ENCODE results near the gene HNRNPR. TPM values are rescaled to one million over a fixed set of nuclear protein-coding genes. Genes with fewer than 3 reads are reported as not detected.
"Not testable (repeated sequence)": the region's sequence is repeated elsewhere in the genome, so short reads cannot be mapped to it uniquely, and the experiment has no call there.

HNRNPR gene
- polyA plus RNA-seq, 1 experiment: 79.3 TPM

DNA sequence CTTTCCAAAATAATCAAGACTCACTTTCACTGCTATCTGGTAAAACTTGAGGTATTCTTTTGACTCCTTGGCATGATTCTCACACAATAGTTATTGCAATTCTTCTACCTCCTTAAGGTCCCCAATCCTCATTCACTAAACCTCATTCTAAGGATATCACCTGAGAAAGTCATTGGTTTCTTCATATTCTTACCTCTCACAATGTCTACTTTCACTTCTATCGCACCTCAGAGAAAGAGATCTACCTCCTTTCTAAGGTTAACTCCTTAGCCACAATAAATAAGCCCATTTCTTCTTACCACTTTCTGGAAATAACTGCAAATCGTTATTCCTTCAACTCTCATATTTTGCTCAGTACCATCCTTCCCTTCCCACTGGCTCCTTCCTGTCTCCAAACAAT lies 18.7 kb downstream of the HNRNPR start:
- Histone ChIP-seq H3K4me3 (ENCODE audit: low read depth, low read length) (no peak overlapping the region), H3K27me3 (ENCODE audit: control insufficient read depth, insufficient read depth, low read length) (no peaks in the 10 kb centered on the region), H3K36me3 (ENCODE audit: control insufficient read depth, insufficient read depth, low read length) (peaks cover 6% of the 10 kb centered on the region)
- DNase-seq (ENCODE audit: low read depth): no peak
- CTCF ChIA-PET: no interaction called here
- TF ChIP-seq, protein P1, sequence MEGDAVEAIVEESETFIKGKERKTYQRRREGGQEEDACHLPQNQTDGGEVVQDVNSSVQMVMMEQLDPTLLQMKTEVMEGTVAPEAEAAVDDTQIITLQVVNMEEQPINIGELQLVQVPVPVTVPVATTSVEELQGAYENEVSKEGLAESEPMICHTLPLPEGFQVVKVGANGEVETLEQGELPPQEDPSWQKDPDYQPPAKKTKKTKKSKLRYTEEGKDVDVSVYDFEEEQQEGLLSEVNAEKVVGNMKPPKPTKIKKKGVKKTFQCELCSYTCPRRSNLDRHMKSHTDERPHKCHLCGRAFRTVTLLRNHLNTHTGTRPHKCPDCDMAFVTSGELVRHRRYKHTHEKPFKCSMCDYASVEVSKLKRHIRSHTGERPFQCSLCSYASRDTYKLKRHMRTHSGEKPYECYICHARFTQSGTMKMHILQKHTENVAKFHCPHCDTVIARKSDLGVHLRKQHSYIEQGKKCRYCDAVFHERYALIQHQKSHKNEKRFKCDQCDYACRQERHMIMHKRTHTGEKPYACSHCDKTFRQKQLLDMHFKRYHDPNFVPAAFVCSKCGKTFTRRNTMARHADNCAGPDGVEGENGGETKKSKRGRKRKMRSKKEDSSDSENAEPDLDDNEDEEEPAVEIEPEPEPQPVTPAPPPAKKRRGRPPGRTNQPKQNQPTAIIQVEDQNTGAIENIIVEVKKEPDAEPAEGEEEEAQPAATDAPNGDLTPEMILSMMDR (IDR thresholded peaks at IDR 0.05; ENCODE audit: insufficient read depth, low read depth, low read length): no peak
- POLR2A ChIA-PET: no interaction called here

DNA sequence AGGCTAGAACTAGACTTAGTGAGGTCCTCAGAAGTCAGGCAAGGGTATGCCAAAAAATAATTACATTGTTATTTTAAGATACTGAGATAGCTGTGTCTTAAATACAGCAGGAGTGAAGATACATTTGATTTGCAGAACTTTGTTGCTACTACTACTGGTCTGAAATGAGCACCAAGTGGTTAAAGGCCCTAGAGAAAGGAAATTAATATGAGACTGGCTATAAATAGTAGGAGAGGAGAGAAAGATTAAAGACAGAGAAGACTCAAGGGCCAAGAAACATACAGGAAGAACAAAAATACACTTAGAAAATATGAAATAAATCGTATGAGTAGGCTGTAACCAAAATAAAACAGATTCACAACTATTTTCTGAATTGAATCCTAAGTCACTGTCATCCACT lies 21.3 kb downstream of the HNRNPR start:
- CTCF ChIA-PET: interaction anchor here (0.6 kb wide), 1 partner anchor 135 kb away, joined by 3 read pairs; no protein-coding TSS in a partner anchor
- Histone ChIP-seq H3K36me3 (ENCODE audit: control insufficient read depth, insufficient read depth, low read length) (peaks cover 3% of the 10 kb centered on the region), H3K27me3 (ENCODE audit: control insufficient read depth, insufficient read depth, low read length) (no peaks in the 10 kb centered on the region), H3K4me3 (ENCODE audit: low read depth, low read length) (no peak overlapping the region)
- TF ChIP-seq, protein P1 (IDR thresholded peaks at IDR 0.05; ENCODE audit: insufficient read depth, low read depth, low read length): no peak
- POLR2A ChIA-PET: no interaction called here
- DNase-seq (ENCODE audit: low read depth): no peak

DNA sequence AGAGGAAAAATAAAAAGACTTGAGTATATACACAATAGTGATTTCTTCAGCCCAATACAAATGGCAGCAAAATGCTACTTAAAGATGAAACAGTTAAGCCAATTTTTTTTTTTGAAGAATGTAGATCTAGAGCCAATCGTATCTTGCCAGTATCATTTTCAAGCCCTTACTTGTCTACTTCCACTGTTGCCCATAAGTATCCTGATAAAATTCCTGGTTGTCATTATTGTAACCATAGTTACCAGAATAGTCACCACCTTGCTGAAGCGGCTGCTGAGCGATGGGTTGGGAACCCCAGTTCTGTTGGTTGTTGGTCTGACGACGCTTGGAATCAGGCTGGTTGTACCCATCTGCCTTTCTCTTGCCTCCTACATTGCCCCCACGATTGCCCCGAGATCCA lies 33.8 kb downstream of the HNRNPR start:
- H3K36me3 ChIP-seq (ENCODE audit: control insufficient read depth, insufficient read depth, low read length); POLR2A ChIA-PET; CTCF ChIA-PET; H3K27me3 ChIP-seq (ENCODE audit: control insufficient read depth, insufficient read depth, low read length); H3K4me3 ChIP-seq (ENCODE audit: low read depth, low read length); DNase-seq (ENCODE audit: low read depth): not testable (repeated sequence)

DNA sequence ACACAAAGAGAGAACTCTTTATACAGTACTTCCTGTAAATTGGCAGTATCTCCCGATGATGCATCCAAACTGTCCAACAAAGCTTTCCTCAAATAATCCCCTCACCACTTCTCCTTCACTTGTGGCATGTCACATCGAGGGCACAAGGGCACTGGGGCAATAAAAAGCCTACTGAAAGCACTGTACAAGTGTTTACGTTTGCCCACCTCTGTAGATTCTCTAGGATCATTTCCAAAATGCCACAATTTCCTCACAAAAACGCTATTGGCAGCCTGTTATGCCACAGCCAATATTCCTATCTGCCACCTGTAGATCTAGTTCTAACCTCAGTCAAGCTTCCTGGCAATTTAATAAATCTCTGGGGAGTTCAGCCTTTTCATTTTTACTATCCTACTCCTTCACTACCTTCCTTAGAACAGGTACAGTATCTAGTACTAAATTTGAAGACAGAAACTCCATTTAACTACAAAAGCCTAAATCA lies 39.9 kb downstream of the HNRNPR start:
- POLR2A ChIA-PET: no interaction called here
- TF ChIP-seq, protein P1 (IDR thresholded peaks at IDR 0.05; ENCODE audit: insufficient read depth, low read depth, low read length): no peak
- no peak for DNase-seq (ENCODE audit: low read depth)
- Histone ChIP-seq H3K36me3 (ENCODE audit: control insufficient read depth, insufficient read depth, low read length) (peaks cover 2% of the 10 kb centered on the region; the same call in 1 of the 2 replicates), H3K4me3 (ENCODE audit: low read depth, low read length) (no peak overlapping the region), H3K27me3 (ENCODE audit: control insufficient read depth, insufficient read depth, low read length) (no peaks in the 10 kb centered on the region)
- CTCF ChIA-PET: interaction anchor here (1.1 to 1.2 kb wide), 2 partner anchors 9 to 100 kb away, joined by 3 read pairs; no protein-coding TSS in a partner anchor

GRCh38 chr1:23303524-23303923 lies 40.6 kb downstream of the HNRNPR start:
- H3K4me3 ChIP-seq (ENCODE audit: low read depth, low read length): no peak overlapping the region
- TF ChIP-seq, protein P1 (IDR thresholded peaks at IDR 0.05; ENCODE audit: insufficient read depth, low read depth, low read length): no peak
- H3K27me3 ChIP-seq (ENCODE audit: control insufficient read depth, insufficient read depth, low read length): no peaks in the 10 kb centered on the region
- peaks cover 4% of the 10 kb centered on the region for H3K36me3 ChIP-seq (ENCODE audit: control insufficient read depth, insufficient read depth, low read length)
- POLR2A ChIA-PET: no interaction called here
- CTCF ChIA-PET: interaction anchor here (1.1 to 1.2 kb wide), 2 partner anchors 9 to 100 kb away, joined by 3 read pairs; no protein-coding TSS in a partner anchor
- DNase-seq (ENCODE audit: low read depth): no peak

DNA sequence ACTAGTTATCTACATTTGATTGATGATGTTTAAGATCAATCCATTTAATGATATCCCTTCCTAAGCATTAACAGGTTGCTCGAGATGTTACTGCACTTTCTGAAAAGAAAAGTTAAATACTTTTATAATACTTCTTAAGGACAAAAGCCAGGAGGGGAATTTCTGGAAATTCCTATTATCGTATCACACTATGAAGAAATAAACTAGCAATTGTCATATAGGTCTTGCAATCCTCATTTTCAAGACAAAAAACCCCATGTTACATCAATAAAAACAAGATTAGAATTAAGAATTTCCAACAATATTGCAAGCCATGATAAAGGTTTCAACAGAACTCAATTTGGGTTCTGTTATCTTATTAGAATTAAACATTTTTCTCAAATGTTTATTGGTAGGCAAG lies 47.2 kb downstream of the HNRNPR start:
- ChIA-PET CTCF (no interaction called here), POLR2A (no interaction called here)
- H3K36me3 ChIP-seq (ENCODE audit: control insufficient read depth, insufficient read depth, low read length): peaks cover 6% of the 10 kb centered on the region
- DNase-seq (ENCODE audit: low read depth): no peak
- H3K27me3 ChIP-seq (ENCODE audit: control insufficient read depth, insufficient read depth, low read length): no peaks in the 10 kb centered on the region
- TF ChIP-seq, protein P1 (IDR thresholded peaks at IDR 0.05; ENCODE audit: insufficient read depth, low read depth, low read length): no peak
- H3K4me3 ChIP-seq (ENCODE audit: low read depth, low read length): no peak overlapping the region

All from BJ (cell line).